GM19463 (cell line): ENCODE results near the gene FXYD2.

Experiments
- ATAC-seq: cut with Tn5 transposase; IDR thresholded peaks from one replicate; pipeline ENCODE4 v1.9.1; 2021; ENCODE audit warnings: mild to moderate bottlenecking, moderate library complexity; ENCODE audit not compliant: unreplicated experiment

FXYD2 gene

GRCh38 chr11:117805045-117805444, 19.5 kb downstream of the FXYD2 start:
- ATAC-seq, result no peak

- ATAC-seq, result no peak
Observed at GRCh38 chr11:117803896-117804295, 20.6 kb downstream of the FXYD2 start.

- no peak for ATAC-seq
Observed at GRCh38 chr11:117799634-117800033, 24.9 kb downstream of the FXYD2 start.

GRCh38 chr11:117796872-117797529, 27.5 kb downstream of the FXYD2 start, which contains the start of gene DSCAML1:
TSS of gene DSCAML1 (minus strand) at chr11:117797216. CDS start at chr11:117797079, 137 bp downstream.
- ATAC-seq, result no peak

GRCh38 chr11:117796456-117796871, 28.1 kb downstream of the FXYD2 start:
- ATAC-seq, result no peak

GRCh38 chr11:117795638-117796455, 28.7 kb downstream of the FXYD2 start:
- no peak for ATAC-seq

GRCh38 chr11:117794772-117795629, 29.5 kb downstream of the FXYD2 start:
- ATAC-seq, result no peak

- no peak for ATAC-seq
Observed at GRCh38 chr11:117794135-117794534, 30.4 kb downstream of the FXYD2 start.

GRCh38 chr11:117793583-117793982, 31.0 kb downstream of the FXYD2 start:
- ATAC-seq, result no peak

GRCh38 chr11:117792992-117793391, 31.6 kb downstream of the FXYD2 start:
- ATAC-seq, result no peak

GRCh38 chr11:117792241-117792640, 32.3 kb downstream of the FXYD2 start:
- ATAC-seq, result no peak

GRCh38 chr11:117790279-117790678, 34.3 kb downstream of the FXYD2 start:
- ATAC-seq, result no peak

GRCh38 chr11:117789241-117789640, 35.3 kb downstream of the FXYD2 start:
- no peak for ATAC-seq

GRCh38 chr11:117786135-117786870, 38.2 kb downstream of the FXYD2 start:
- ATAC-seq, result no peak

- ATAC-seq, result no peak
Observed at GRCh38 chr11:117782101-117782500, 42.4 kb downstream of the FXYD2 start.

- ATAC-seq, result no peak
Observed at GRCh38 chr11:117781627-117782026, 42.9 kb downstream of the FXYD2 start.

GRCh38 chr11:117780456-117780855, 44.1 kb downstream of the FXYD2 start:
- ATAC-seq, result no peak

- no peak for ATAC-seq
Observed at GRCh38 chr11:117774553-117774952, 50.0 kb downstream of the FXYD2 start.

GRCh38 chr11:117772360-117772759, 52.2 kb downstream of the FXYD2 start:
- no peak for ATAC-seq

GRCh38 chr11:117771841-117772240, 52.7 kb downstream of the FXYD2 start:
- no peak for ATAC-seq

GRCh38 chr11:117771197-117771596, 53.3 kb downstream of the FXYD2 start:
- no peak for ATAC-seq
